Left renal pelvis (tissue), 4 donors: ENCODE measurements around the gene PLVAP. TPM values are rescaled to one million over a fixed set of nuclear protein-coding genes. Genes with fewer than 3 reads are reported as not detected.

ENCODE experiments used
- DNase-seq, 4 donors: peaks; one replicate each; pipeline ENCODE4 v3.0.0-alpha.2; 2013; ENCODE audit warnings: low read depth in 4 of 4, low spot score in 3 of 4
- polyA plus RNA-seq, 4 donors: library from polyadenylated mRNA; unstranded; fragments of 120-200 nt; gene quantifications; one replicate each; pipeline ENCODE4 v1.2.1, GENCODE V29; 2013; ENCODE audit not compliant: insufficient read length in 4 of 4

Gene PLVAP
- polyA plus RNA-seq: 100 to 1,000 TPM in 3 of 4 donors, 10 to 100 TPM in 1; 75.0 to 188 (median 171) TPM

- DNase-seq: no peak
Observed at GRCh38 chr19:17376935-17377600, at the start of gene PLVAP. PLVAP (minus strand) TSS chr19:17377342; CDS start chr19:17377288, 54 bp downstream.

- no peak for DNase-seq
Observed at GRCh38 chr19:17424743-17425365, 47.7 kb upstream of the PLVAP start.

- no peak for DNase-seq
Observed at GRCh38 chr19:17423429-17424208, 46.5 kb upstream of the PLVAP start.

- DNase-seq: no peak
Observed at GRCh38 chr19:17421942-17422341, 44.8 kb upstream of the PLVAP start.

GRCh38 chr19:17420475-17420924, 43.4 kb upstream of the PLVAP start:
- no peak for DNase-seq

GRCh38 chr19:17419621-17420474, 42.7 kb upstream of the PLVAP start, which contains the start of gene MVB12A:
MVB12A (plus strand) TSS chr19:17420047; CDS start chr19:17420136, 89 bp downstream.
- DNase-seq: peak; percentile 98 to 99 (median 99)

- no peak for DNase-seq
Observed at GRCh38 chr19:17419154-17419620, 42.0 kb upstream of the PLVAP start.

- DNase-seq: no peak
Observed at GRCh38 chr19:17418710-17419109, 41.6 kb upstream of the PLVAP start.

- DNase-seq: no peak
Observed at GRCh38 chr19:17415121-17415520, 38.0 kb upstream of the PLVAP start.

GRCh38 chr19:17414097-17414496, 37.0 kb upstream of the PLVAP start:
- no peak for DNase-seq

GRCh38 chr19:17411801-17412200, 34.7 kb upstream of the PLVAP start:
- no peak for DNase-seq

GRCh38 chr19:17409990-17410389, 32.8 kb upstream of the PLVAP start:
- DNase-seq: no peak

- no peak for DNase-seq
Observed at GRCh38 chr19:17406887-17407196, 29.7 kb upstream of the PLVAP start.

- no peak for DNase-seq
Observed at GRCh38 chr19:17406046-17406886, 29.1 kb upstream of the PLVAP start.

- DNase-seq: no peak
Observed at GRCh38 chr19:17405250-17406045, 28.3 kb upstream of the PLVAP start, which contains the start of gene BST2. BST2 (minus strand) TSS chr19:17405630; CDS start chr19:17405575, 55 bp downstream.

- no peak for DNase-seq
Observed at GRCh38 chr19:17404621-17405249, 27.6 kb upstream of the PLVAP start.

- no peak for DNase-seq
Observed at GRCh38 chr19:17404015-17404414, 26.9 kb upstream of the PLVAP start.
